ENCODE measurements around the gene MYO7B. TPM values are rescaled to one million over a fixed set of nuclear protein-coding genes. Genes with fewer than 3 reads are reported as not detected.

The MYO7B gene
- total RNA-seq, 2 experiments from 2014 or later: 0.37 to 0.41 TPM

DNA sequence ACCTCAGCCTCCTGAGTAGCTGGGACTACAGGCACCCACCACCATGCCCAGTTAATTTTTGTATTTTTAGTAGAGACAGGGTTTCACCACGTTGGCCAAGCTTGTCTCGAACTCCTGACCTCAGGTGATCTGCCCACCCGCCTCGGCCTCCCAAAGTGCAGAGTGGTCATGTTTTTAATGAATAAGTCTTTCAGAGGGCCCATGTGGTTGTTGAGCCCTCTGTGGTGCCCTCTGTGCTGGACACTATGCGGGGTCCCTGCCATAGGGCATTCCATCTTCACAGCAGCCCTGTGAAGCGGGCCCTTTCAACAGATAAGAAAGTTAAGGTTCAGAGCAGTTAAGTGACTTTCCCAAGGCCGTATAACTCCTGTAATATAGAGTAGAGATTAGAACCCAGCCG is 25.9 kb downstream of the MYO7B start:
- no peaks in the 10 kb centered on the region for H3K27me3 Mint-ChIP-seq (ENCODE audit: low read depth)
- no peak overlapping the region for H3K4me3 Mint-ChIP-seq
- DNase-seq: no peak
- peaks cover 10% of the 10 kb centered on the region for H3K4me1 Mint-ChIP-seq (ENCODE audit: low read depth)
- no peak overlapping the region for H3K27ac Mint-ChIP-seq
- H3K36me3 Mint-ChIP-seq (ENCODE audit: low read depth): peaks cover 1% of the 10 kb centered on the region
- CTCF ChIA-PET: no interaction called here
- intact Hi-C loops (cut with micrococcal nuclease): no loop called here
- H3K9me3 Mint-ChIP-seq: peaks cover 9% of the 10 kb centered on the region

DNA sequence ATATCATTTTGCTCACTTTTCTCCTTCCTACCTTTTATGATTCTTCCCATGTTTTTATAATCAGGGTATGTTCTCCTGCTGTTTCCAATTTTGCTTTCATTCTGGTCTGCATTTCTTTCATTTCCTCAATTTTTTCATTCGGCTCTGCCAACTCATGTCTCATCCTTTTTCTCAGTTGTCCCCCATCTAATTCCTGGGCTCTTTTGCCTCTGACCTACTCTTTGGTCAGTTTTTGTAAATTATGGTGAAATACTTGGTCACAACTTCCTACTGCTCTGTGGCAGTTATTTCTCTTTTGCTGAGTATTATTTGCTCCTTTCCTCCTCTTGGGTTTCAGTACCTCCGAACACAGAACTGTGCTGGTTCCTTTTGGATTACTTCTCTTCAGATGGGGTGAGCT is 27.5 kb downstream of the MYO7B start:
- CTCF ChIA-PET: no interaction called here
- H3K27ac Mint-ChIP-seq: no peak overlapping the region
- H3K9me3 Mint-ChIP-seq: no peaks in the 10 kb centered on the region
- no peak overlapping the region for H3K4me3 Mint-ChIP-seq
- peaks cover 10% of the 10 kb centered on the region for H3K4me1 Mint-ChIP-seq (ENCODE audit: low read depth)
- no peaks in the 10 kb centered on the region for H3K36me3 Mint-ChIP-seq (ENCODE audit: low read depth)
- no peak for DNase-seq
- no peaks in the 10 kb centered on the region for H3K27me3 Mint-ChIP-seq (ENCODE audit: low read depth)
- intact Hi-C loops (cut with micrococcal nuclease): loop anchor here (1.0 kb wide), 1 partner anchor 37 kb away; the partner anchor contains the start of gene IWS1

- CTCF ChIA-PET: interaction anchor here (1.0 to 1.4 kb wide), 3 partner anchors 12 to 44 kb away, joined by 4 to 5 read pairs (median 4); no protein-coding TSS in a partner anchor
Measured at GRCh38 chr2:127563458-127564428, 28.3 kb downstream of the MYO7B start.

GRCh38 chr2:127564429-127565260 is 29.2 kb downstream of the MYO7B start:
- H3K4me1 Mint-ChIP-seq (ENCODE audit: low read depth): peaks cover 10% of the 10 kb centered on the region
- no peak overlapping the region for H3K27ac Mint-ChIP-seq
- intact Hi-C loops (cut with micrococcal nuclease): no loop called here
- DNase-seq: no peak
- H3K9me3 Mint-ChIP-seq: no peaks in the 10 kb centered on the region
- H3K36me3 Mint-ChIP-seq (ENCODE audit: low read depth): no peaks in the 10 kb centered on the region
- CTCF ChIA-PET: interaction anchor here (1.2 to 1.4 kb wide), 2 partner anchors 11 to 43 kb away, joined by 4 read pairs; no protein-coding TSS in a partner anchor
- no peak overlapping the region for H3K4me3 Mint-ChIP-seq
- no peaks in the 10 kb centered on the region for H3K27me3 Mint-ChIP-seq (ENCODE audit: low read depth)

More at GRCh38 chr2:127563458-127564428, 28.3 kb downstream of the MYO7B start:
- Mint-ChIP-seq H3K4me1 (ENCODE audit: low read depth) (peaks cover 10% of the 10 kb centered on the region), H3K27me3 (ENCODE audit: low read depth) (no peaks in the 10 kb centered on the region), H3K4me3 (no peak overlapping the region), H3K9me3 (no peaks in the 10 kb centered on the region), H3K27ac (peak overlapping the region; percentile 29), H3K36me3 (ENCODE audit: low read depth) (no peaks in the 10 kb centered on the region)
- intact Hi-C loops (cut with micrococcal nuclease): loop anchor here (1.0 kb wide), 1 partner anchor 37 kb away; the partner anchor contains the start of gene IWS1
- peak; percentile 35 for DNase-seq

DNA sequence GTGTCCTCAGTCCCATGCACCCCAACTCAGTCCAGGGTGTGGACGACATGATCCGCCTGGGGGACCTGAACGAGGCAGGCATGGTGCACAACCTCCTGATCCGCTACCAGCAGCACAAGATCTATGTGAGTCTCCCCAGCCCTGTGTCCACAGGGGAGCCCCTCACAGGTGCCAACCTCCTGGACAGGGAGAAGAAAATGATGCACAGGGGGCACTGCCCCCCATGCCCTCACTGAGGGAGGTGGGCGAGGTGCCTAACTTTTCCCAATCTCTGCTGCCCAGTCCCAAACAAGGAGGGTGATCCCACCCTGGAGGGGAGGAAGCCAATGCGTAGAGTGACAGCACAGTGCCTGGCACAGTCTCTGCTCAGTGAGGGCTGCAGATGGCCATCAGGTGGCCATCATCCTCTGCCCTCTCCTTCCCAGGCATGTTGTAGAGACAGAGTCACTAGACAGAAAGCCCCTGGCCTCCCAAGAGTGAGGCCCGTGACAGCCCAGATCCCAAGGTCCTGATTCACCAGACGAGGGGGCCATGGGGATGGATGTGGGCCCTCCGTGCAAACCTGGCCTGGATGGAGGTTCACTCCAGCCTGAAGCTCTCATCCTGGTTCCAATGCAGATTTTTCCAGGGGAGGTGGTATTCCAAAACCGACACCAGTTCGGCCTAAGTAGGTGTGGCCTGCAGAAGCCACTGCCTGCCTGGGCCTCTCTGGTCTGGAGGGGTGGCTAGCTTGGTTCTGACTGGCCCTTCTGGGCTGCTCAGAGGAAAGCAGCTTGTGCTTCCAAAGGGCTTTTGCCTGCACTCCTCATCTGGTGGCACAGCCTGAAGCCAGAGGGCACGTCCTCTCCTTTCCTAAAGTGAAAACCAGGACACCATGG is 30.0 kb downstream of the MYO7B start:
- Mint-ChIP-seq H3K9me3 (no peaks in the 10 kb centered on the region), H3K4me3 (no peak overlapping the region), H3K36me3 (ENCODE audit: low read depth) (no peaks in the 10 kb centered on the region), H3K27me3 (ENCODE audit: low read depth) (no peaks in the 10 kb centered on the region), H3K4me1 (ENCODE audit: low read depth) (peaks cover 10% of the 10 kb centered on the region), H3K27ac (no peak overlapping the region)
- CTCF ChIA-PET: no interaction called here
- DNase-seq: no peak
- intact Hi-C loops (cut with micrococcal nuclease): no loop called here

GRCh38 chr2:127566139-127566417 is 30.6 kb downstream of the MYO7B start:
- no peak overlapping the region for H3K4me3 Mint-ChIP-seq

DNA sequence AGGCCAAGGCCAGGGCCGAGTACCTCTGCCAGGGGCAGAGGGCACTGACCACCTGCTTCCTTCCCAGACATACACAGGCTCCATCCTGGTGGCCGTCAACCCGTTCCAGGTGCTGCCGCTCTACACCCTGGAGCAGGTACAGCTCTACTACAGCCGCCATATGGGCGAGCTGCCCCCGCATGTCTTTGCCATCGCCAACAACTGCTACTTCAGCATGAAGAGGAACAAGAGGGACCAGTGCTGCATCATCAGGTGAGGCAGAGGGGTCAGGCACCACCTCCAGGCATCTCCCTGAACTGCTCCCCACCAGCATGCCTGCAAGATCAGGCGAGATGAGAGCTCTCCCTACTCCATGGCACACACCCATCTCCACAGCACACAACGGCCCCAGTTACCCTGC is 31.1 kb downstream of the MYO7B start:
- H3K36me3 Mint-ChIP-seq (ENCODE audit: low read depth): no peaks in the 10 kb centered on the region
- no peak overlapping the region for H3K27ac Mint-ChIP-seq
- no peaks in the 10 kb centered on the region for H3K9me3 Mint-ChIP-seq
- DNase-seq: no peak
- peaks cover 10% of the 10 kb centered on the region for H3K4me1 Mint-ChIP-seq (ENCODE audit: low read depth)
- intact Hi-C loops (cut with micrococcal nuclease): no loop called here
- CTCF ChIA-PET: no interaction called here
- H3K27me3 Mint-ChIP-seq (ENCODE audit: low read depth): no peaks in the 10 kb centered on the region
- no peak overlapping the region for H3K4me3 Mint-ChIP-seq

More at GRCh38 chr2:127566139-127566417, 30.6 kb downstream of the MYO7B start:
- intact Hi-C loops (cut with micrococcal nuclease): no loop called here
- no peak for DNase-seq
- CTCF ChIA-PET: no interaction called here
- Mint-ChIP-seq H3K27me3 (ENCODE audit: low read depth) (no peaks in the 10 kb centered on the region), H3K9me3 (no peaks in the 10 kb centered on the region), H3K27ac (no peak overlapping the region), H3K36me3 (ENCODE audit: low read depth) (no peaks in the 10 kb centered on the region), H3K4me1 (ENCODE audit: low read depth) (peaks cover 10% of the 10 kb centered on the region)

DNA sequence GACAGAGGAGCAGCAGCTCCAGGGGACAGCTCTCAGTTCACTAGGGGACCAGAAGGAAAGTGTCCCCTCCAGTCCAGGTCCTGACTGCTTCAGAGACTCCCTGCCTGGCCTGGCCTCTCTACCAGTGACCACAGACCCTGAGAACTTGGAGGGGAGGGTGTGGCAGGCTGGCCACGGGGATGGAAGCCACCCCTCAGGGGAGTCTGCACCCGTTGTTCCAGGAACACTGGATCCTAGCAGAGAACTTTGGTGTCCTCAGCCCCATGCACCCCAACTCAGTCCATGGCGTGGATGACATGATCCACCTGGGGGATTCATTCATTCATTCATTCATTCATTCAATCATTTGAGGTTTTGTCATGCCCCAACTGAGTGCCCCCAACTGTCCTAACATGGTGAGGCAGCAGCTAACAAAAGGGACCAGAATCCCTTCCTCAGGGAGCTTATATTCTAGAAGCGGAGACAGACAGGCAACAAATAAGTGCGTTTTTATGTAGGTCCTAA is 31.9 kb downstream of the MYO7B start:
- no peak for DNase-seq
- CTCF ChIA-PET: interaction anchor here (2.5 kb wide), 1 partner anchor 23 kb away, joined by 9 read pairs; no protein-coding TSS in a partner anchor
- Mint-ChIP-seq H3K4me1 (ENCODE audit: low read depth) (peaks cover 10% of the 10 kb centered on the region), H3K4me3 (no peak overlapping the region), H3K36me3 (ENCODE audit: low read depth) (no peaks in the 10 kb centered on the region), H3K27ac (no peak overlapping the region), H3K9me3 (no peaks in the 10 kb centered on the region), H3K27me3 (ENCODE audit: low read depth) (no peaks in the 10 kb centered on the region)
- intact Hi-C loops (cut with micrococcal nuclease): no loop called here

DNA sequence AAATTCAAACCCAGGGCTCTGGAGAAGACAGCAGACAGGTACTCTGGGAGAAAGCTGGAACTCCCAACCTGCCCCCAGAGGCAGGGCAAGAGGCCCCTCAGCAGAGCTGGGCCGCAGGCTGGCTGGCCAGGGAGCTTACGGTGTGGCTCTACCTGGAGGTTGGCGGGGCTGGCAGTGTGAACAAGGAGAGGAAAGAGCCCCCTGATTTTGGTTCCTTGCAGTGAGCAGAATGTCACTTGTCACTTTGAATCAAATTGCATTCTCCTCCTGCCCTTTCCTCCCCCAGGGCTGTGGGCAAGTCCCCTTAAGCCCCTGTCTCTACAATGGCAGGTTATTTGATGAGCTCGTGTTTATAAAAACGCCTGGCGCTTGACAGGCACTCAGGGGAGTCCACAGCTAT is 32.6 kb downstream of the MYO7B start:
- CTCF ChIA-PET: interaction anchor here (1.2 to 2.5 kb wide), 2 partner anchors 11 to 23 kb away, joined by 6 to 9 read pairs; no protein-coding TSS in a partner anchor
- no peaks in the 10 kb centered on the region for H3K9me3 Mint-ChIP-seq
- H3K4me3 Mint-ChIP-seq: no peak overlapping the region
- no peak overlapping the region for H3K27ac Mint-ChIP-seq
- intact Hi-C loops (cut with micrococcal nuclease): no loop called here
- H3K4me1 Mint-ChIP-seq (ENCODE audit: low read depth): peaks cover 9% of the 10 kb centered on the region
- DNase-seq: no peak
- H3K27me3 Mint-ChIP-seq (ENCODE audit: low read depth): no peaks in the 10 kb centered on the region
- H3K36me3 Mint-ChIP-seq (ENCODE audit: low read depth): no peaks in the 10 kb centered on the region

- Mint-ChIP-seq H3K27me3 (ENCODE audit: low read depth) (no peaks in the 10 kb centered on the region), H3K9me3 (no peaks in the 10 kb centered on the region), H3K4me1 (ENCODE audit: low read depth) (no peaks in the 10 kb centered on the region), H3K27ac (no peak overlapping the region), H3K4me3 (no peak overlapping the region), H3K36me3 (ENCODE audit: low read depth) (no peaks in the 10 kb centered on the region)
- CTCF ChIA-PET: interaction anchor here (2.5 kb wide), 1 partner anchor 21 kb away, joined by 9 read pairs; no protein-coding TSS in a partner anchor
- DNase-seq: no peak
- intact Hi-C loops (cut with micrococcal nuclease): no loop called here
Measured at GRCh38 chr2:127569666-127570065, 34.2 kb downstream of the MYO7B start.

GRCh38 chr2:127570282-127571250 is 35.1 kb downstream of the MYO7B start:
- no peaks in the 10 kb centered on the region for H3K36me3 Mint-ChIP-seq (ENCODE audit: low read depth)
- intact Hi-C loops (cut with micrococcal nuclease): no loop called here
- CTCF ChIA-PET: no interaction called here
- H3K4me1 Mint-ChIP-seq (ENCODE audit: low read depth): peaks cover 6% of the 10 kb centered on the region
- no peak overlapping the region for H3K27ac Mint-ChIP-seq
- no peak overlapping the region for H3K4me3 Mint-ChIP-seq
- H3K27me3 Mint-ChIP-seq (ENCODE audit: low read depth): no peaks in the 10 kb centered on the region
- no peak for DNase-seq
- H3K9me3 Mint-ChIP-seq: no peaks in the 10 kb centered on the region
